SK-N-SH treated with all-trans-retinoic acid at 6 μM for 48 hours (cell line): ENCODE results near the gene USP5.

Experiments used
- ATAC-seq: fragments of 200-7000 bp; cut with Tn5 transposase; 3 replicates; pipeline ENCODE4 v1.9.1; 2020; ENCODE audit warnings: mild to moderate bottlenecking, moderate library complexity
- ARNTL ChIP-seq: fragments of 450-650 bp; formaldehyde crosslinking; IDR thresholded peaks from 2 replicates; pipeline ENCODE4 v1.5.0; 2020; ENCODE audit warnings: low read depth, mild to moderate bottlenecking, moderate library complexity, borderline replicate concordance
- BACH2 ChIP-seq: fragments of 250-450 bp; sonication (Bioruptor Pico); IDR thresholded peaks from 2 replicates; pipeline ENCODE4 v1.9.0; 2021; ENCODE audit warnings: mild to moderate bottlenecking, borderline replicate concordance
- CSDC2 ChIP-seq: fragments of 250-450 bp; sonication (Bioruptor Pico); IDR thresholded peaks from 2 replicates; pipeline ENCODE4 v1.5.0; 2020; ENCODE audit warnings: mild to moderate bottlenecking, moderate library complexity
- ESRRG ChIP-seq: fragments of 250-450 bp; sonication (Bioruptor Pico); IDR thresholded peaks from 2 replicates; pipeline ENCODE4 v1.6.1; 2021; ENCODE audit warnings: mild to moderate bottlenecking
- GLIS3 ChIP-seq: fragments of 250-450 bp; sonication (Bioruptor Pico); IDR thresholded peaks from 2 replicates; pipeline ENCODE4 v1.5.0; 2020; ENCODE audit warnings: mild to moderate bottlenecking, moderate library complexity
- ISL1 ChIP-seq: fragments of 250-450 bp; sonication (Bioruptor Pico); IDR thresholded peaks from 2 replicates; pipeline ENCODE4 v2.1.2; 2022; ENCODE audit warnings: mild to moderate bottlenecking, moderate library complexity
- OSR1 ChIP-seq: fragments of 250-450 bp; sonication (Bioruptor Pico); IDR thresholded peaks from 2 replicates; pipeline ENCODE4 v1.8.0; 2022; ENCODE audit warnings: moderate library complexity, mild to moderate bottlenecking, inconsistent platforms
- PPARA ChIP-seq: fragments of 250-450 bp; sonication (Bioruptor Pico); IDR thresholded peaks from 2 replicates; pipeline ENCODE4 v1.5.0; 2020; ENCODE audit warnings: mild to moderate bottlenecking, borderline replicate concordance
- RARB ChIP-seq: fragments of 250-450 bp; sonication (Bioruptor Pico); IDR thresholded peaks from 2 replicates; pipeline ENCODE4 v1.8.0; 2021; ENCODE audit warnings: mild to moderate bottlenecking, moderate library complexity
- SNAI2 ChIP-seq: fragments of 250-450 bp; sonication (Bioruptor Pico); IDR thresholded peaks from 2 replicates; pipeline ENCODE4 v1.5.0; 2020; ENCODE audit warnings: mild to moderate bottlenecking, moderate library complexity
- TCF4 ChIP-seq: fragments of 250-450 bp; sonication (Bioruptor Pico); IDR thresholded peaks from 2 replicates; pipeline ENCODE4 v1.8.0; 2021; ENCODE audit warnings: mild to moderate bottlenecking, moderate library complexity, borderline replicate concordance
- TOX ChIP-seq: fragments of 250-450 bp; sonication (Bioruptor Pico); IDR thresholded peaks from 2 replicates; pipeline ENCODE4 v1.8.0; 2021; ENCODE audit warnings: mild to moderate bottlenecking, moderate library complexity, borderline replicate concordance
- ZC3H10 ChIP-seq: fragments of 250-450 bp; sonication (Bioruptor Pico); IDR thresholded peaks from 2 replicates; pipeline ENCODE4 v1.5.1; 2021; ENCODE audit warnings: mild to moderate bottlenecking, moderate library complexity
- ZFP3 ChIP-seq: fragments of 250-450 bp; sonication (Bioruptor Pico); IDR thresholded peaks from 2 replicates; pipeline ENCODE4 v1.5.0; 2020; ENCODE audit warnings: mild to moderate bottlenecking, moderate library complexity
- ZFP30 ChIP-seq: fragments of 450-650 bp; formaldehyde crosslinking; IDR thresholded peaks from 2 replicates; pipeline ENCODE4 v1.5.0; 2022; ENCODE audit warnings: mild to moderate bottlenecking, moderate library complexity
- ZNF565 ChIP-seq: fragments of 450-650 bp; formaldehyde crosslinking; conservative IDR thresholded peaks from 2 replicates; pipeline ENCODE4 v1.5.0; 2020; ENCODE audit warnings: low read depth, mild to moderate bottlenecking, moderate library complexity
- ZNF8 ChIP-seq: fragments of 450-650 bp; formaldehyde crosslinking; IDR thresholded peaks from 2 replicates; pipeline ENCODE4 v1.5.0; 2020; ENCODE audit warnings: mild to moderate bottlenecking, moderate library complexity
- TF ChIP-seq, protein P1 (sequence below): fragments of 250-450 bp; sonication (Bioruptor Pico); IDR thresholded peaks from 2 replicates; pipeline ENCODE4 v1.5.0; 2020; ENCODE audit warnings: mild to moderate bottlenecking, moderate library complexity
- TF ChIP-seq, protein P2 (sequence below): fragments of 250-450 bp; sonication (Bioruptor Pico); IDR thresholded peaks from 2 replicates; pipeline ENCODE4 v1.8.0; 2020; ENCODE audit warnings: mild to moderate bottlenecking, moderate library complexity, borderline replicate concordance
- TF ChIP-seq, protein P3 (sequence below): fragments of 250-450 bp; sonication (Bioruptor Pico); IDR thresholded peaks from 2 replicates; pipeline ENCODE4 v1.5.1; 2020; ENCODE audit warnings: low read depth, mild to moderate bottlenecking, moderate library complexity
- TF ChIP-seq, protein P4 (sequence below): fragments of 250-450 bp; sonication (Bioruptor Pico); IDR thresholded peaks from 2 replicates; pipeline ENCODE4 v1.8.0; 2021; ENCODE audit warnings: low read depth, mild to moderate bottlenecking, moderate library complexity, borderline replicate concordance
- TF ChIP-seq, protein P5 (sequence below): fragments of 250-450 bp; sonication (Bioruptor Pico); IDR thresholded peaks from 2 replicates; pipeline ENCODE4 v1.5.1; 2021; ENCODE audit warnings: mild to moderate bottlenecking, moderate library complexity

USP5 gene

DNA sequence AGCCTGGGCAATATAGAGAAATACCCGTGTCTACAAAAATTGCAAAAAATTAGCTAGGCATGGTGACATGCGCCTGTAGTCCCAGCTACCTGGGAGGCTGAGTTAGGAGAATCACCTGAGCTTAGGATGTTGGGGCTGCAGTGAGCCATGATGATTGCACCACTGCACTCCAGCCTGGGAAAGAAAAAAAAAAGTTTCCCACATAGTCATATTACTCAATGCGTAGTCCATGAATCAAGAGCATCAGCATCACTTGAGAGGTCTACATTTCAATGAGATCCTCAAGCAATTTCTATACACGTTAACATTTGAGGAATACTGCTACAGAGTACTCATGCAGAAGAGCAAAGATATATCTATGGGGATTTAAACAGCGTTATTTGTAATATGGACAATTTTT, 47.5 kb downstream of the USP5 start (continued):
- TF ChIP-seq, protein P1, sequence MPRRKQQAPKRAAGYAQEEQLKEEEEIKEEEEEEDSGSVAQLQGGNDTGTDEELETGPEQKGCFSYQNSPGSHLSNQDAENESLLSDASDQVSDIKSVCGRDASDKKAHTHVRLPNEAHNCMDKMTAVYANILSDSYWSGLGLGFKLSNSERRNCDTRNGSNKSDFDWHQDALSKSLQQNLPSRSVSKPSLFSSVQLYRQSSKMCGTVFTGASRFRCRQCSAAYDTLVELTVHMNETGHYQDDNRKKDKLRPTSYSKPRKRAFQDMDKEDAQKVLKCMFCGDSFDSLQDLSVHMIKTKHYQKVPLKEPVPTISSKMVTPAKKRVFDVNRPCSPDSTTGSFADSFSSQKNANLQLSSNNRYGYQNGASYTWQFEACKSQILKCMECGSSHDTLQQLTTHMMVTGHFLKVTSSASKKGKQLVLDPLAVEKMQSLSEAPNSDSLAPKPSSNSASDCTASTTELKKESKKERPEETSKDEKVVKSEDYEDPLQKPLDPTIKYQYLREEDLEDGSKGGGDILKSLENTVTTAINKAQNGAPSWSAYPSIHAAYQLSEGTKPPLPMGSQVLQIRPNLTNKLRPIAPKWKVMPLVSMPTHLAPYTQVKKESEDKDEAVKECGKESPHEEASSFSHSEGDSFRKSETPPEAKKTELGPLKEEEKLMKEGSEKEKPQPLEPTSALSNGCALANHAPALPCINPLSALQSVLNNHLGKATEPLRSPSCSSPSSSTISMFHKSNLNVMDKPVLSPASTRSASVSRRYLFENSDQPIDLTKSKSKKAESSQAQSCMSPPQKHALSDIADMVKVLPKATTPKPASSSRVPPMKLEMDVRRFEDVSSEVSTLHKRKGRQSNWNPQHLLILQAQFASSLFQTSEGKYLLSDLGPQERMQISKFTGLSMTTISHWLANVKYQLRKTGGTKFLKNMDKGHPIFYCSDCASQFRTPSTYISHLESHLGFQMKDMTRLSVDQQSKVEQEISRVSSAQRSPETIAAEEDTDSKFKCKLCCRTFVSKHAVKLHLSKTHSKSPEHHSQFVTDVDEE (CRISPR knock-in tag): no peak
- TF ChIP-seq ZNF565 (CRISPR knock-in tag): no peak
- TF ChIP-seq, all 23 proteins: peak for 0

DNA sequence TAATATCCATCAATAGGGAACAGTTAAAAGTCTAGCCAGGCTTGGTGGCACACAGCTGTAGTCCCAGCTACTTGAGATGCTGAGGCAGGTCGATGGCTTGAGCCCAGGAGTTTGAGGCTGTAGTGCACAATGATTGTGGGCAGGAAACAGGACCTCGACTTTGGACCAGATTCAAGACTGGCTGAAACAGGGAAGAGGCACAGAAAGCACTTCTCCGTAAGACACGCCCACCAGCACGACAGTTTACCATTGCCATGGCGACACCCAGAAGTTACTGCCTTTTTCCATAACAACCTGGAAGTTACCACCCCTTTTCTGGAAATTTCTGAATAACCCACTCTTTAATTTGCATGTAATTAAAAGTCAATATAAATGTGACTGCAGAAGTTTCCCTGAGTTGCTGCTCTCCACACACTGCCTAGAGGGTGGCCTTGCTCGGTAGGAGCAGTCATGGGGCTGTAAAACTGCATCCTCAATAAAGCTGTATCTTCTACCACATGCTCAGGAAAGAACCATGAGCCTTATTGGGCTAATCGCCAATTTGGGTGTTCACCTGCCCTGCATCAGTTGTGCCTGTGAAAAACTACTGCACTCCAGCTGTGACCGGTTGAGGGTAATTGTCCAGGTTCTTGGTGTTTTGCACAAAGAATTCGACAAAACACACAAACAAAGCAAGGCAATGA, 48.0 kb downstream of the USP5 start:
- TF ChIP-seq PPARA (CRISPR knock-in tag) (no peak), GLIS3 (CRISPR knock-in tag) (no peak), ZFP30 (CRISPR knock-in tag) (no peak), OSR1 (no peak), ESRRG (CRISPR knock-in tag) (no peak), ZNF8 (CRISPR knock-in tag) (no peak), TCF4 (CRISPR knock-in tag) (no peak), RARB (CRISPR knock-in tag) (no peak), ZNF565 (CRISPR knock-in tag) (no peak), TOX (CRISPR knock-in tag) (no peak), ARNTL (no peak), ISL1 (CRISPR knock-in tag) (no peak), ZFP3 (no peak)
- TF ChIP-seq, protein P2, sequence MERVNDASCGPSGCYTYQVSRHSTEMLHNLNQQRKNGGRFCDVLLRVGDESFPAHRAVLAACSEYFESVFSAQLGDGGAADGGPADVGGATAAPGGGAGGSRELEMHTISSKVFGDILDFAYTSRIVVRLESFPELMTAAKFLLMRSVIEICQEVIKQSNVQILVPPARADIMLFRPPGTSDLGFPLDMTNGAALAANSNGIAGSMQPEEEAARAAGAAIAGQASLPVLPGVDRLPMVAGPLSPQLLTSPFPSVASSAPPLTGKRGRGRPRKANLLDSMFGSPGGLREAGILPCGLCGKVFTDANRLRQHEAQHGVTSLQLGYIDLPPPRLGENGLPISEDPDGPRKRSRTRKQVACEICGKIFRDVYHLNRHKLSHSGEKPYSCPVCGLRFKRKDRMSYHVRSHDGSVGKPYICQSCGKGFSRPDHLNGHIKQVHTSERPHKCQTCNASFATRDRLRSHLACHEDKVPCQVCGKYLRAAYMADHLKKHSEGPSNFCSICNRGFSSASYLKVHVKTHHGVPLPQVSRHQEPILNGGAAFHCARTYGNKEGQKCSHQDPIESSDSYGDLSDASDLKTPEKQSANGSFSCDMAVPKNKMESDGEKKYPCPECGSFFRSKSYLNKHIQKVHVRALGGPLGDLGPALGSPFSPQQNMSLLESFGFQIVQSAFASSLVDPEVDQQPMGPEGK (CRISPR knock-in tag): no peak
- TF ChIP-seq, protein P3, sequence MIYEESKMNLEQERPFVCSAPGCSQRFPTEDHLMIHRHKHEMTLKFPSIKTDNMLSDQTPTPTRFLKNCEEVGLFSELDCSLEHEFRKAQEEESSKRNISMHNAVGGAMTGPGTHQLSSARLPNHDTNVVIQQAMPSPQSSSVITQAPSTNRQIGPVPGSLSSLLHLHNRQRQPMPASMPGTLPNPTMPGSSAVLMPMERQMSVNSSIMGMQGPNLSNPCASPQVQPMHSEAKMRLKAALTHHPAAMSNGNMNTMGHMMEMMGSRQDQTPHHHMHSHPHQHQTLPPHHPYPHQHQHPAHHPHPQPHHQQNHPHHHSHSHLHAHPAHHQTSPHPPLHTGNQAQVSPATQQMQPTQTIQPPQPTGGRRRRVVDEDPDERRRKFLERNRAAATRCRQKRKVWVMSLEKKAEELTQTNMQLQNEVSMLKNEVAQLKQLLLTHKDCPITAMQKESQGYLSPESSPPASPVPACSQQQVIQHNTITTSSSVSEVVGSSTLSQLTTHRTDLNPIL (CRISPR knock-in tag): no peak
- TF ChIP-seq, protein P4, sequence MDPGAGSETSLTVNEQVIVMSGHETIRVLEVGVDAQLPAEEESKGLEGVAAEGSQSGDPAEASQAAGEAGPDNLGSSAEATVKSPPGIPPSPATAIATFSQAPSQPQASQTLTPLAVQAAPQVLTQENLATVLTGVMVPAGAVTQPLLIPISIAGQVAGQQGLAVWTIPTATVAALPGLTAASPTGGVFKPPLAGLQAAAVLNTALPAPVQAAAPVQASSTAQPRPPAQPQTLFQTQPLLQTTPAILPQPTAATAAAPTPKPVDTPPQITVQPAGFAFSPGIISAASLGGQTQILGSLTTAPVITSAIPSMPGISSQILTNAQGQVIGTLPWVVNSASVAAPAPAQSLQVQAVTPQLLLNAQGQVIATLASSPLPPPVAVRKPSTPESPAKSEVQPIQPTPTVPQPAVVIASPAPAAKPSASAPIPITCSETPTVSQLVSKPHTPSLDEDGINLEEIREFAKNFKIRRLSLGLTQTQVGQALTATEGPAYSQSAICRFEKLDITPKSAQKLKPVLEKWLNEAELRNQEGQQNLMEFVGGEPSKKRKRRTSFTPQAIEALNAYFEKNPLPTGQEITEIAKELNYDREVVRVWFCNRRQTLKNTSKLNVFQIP: no peak
- TF ChIP-seq, protein P1 (CRISPR knock-in tag): no peak
- ATAC-seq: no peak

DNA sequence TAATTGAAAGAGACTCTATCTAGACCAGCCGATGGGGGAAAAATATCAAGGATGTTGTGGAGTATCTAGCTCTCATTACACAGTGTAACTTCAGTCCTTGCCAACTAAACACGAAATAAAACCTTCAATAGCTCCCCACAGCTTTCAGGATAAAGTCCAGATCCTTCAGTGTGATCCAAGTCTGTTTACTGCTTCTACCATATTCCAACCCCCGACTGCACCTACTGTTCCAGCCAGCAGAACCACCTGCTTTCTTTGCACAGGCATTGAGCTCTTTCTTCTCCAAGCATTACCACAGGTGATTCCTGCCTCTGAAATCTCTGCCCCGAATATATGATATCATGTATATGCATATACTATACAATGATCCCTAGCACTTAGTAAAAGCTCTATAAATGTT, 50.5 kb downstream of the USP5 start:
- ATAC-seq: no peak
- TF ChIP-seq RARB (CRISPR knock-in tag) (no peak), ZNF565 (CRISPR knock-in tag) (no peak), PPARA (CRISPR knock-in tag) (no peak), ESRRG (CRISPR knock-in tag) (no peak), SNAI2 (CRISPR knock-in tag) (no peak), ZC3H10 (CRISPR knock-in tag) (no peak), BACH2 (CRISPR knock-in tag) (no peak), CSDC2 (CRISPR knock-in tag) (no peak)
- TF ChIP-seq, protein P4: no peak
- TF ChIP-seq, protein P5, sequence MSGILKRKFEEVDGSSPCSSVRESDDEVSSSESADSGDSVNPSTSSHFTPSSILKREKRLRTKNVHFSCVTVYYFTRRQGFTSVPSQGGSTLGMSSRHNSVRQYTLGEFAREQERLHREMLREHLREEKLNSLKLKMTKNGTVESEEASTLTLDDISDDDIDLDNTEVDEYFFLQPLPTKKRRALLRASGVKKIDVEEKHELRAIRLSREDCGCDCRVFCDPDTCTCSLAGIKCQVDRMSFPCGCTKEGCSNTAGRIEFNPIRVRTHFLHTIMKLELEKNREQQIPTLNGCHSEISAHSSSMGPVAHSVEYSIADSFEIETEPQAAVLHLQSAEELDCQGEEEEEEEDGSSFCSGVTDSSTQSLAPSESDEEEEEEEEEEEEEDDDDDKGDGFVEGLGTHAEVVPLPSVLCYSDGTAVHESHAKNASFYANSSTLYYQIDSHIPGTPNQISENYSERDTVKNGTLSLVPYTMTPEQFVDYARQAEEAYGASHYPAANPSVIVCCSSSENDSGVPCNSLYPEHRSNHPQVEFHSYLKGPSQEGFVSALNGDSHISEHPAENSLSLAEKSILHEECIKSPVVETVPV: no peak
